GM19035 (cell line): Measurements from ENCODE around the gene ABCA8.

Source experiments
- ATAC-seq: cut with Tn5 transposase; IDR thresholded peaks from one replicate; pipeline ENCODE4 v1.9.1; 2021; ENCODE audit not compliant: unreplicated experiment

ABCA8 gene

GRCh38 chr17:68870161-68870826, 84.9 kb downstream of the ABCA8 start:
- no peak for ATAC-seq

- ATAC-seq = no peak
Measured at GRCh38 chr17:68868708-68869107, 86.5 kb downstream of the ABCA8 start.

GRCh38 chr17:68867759-68868516, 87.3 kb downstream of the ABCA8 start:
- no peak for ATAC-seq

- ATAC-seq = no peak
Measured at GRCh38 chr17:68865584-68865983, 89.6 kb downstream of the ABCA8 start.

- ATAC-seq = no peak
Measured at GRCh38 chr17:68863091-68863652, 92.0 kb downstream of the ABCA8 start.

- ATAC-seq = no peak
Measured at GRCh38 chr17:68861602-68862001, 93.6 kb downstream of the ABCA8 start.

- no peak for ATAC-seq
Measured at GRCh38 chr17:68860941-68861340, 94.3 kb downstream of the ABCA8 start.

GRCh38 chr17:68854452-68854851, 100.7 kb downstream of the ABCA8 start:
- no peak for ATAC-seq

- no peak for ATAC-seq
Measured at GRCh38 chr17:68853439-68853838, 101.8 kb downstream of the ABCA8 start.

GRCh38 chr17:68853036-68853435, 102.2 kb downstream of the ABCA8 start:
- ATAC-seq = no peak

- ATAC-seq = no peak
Measured at GRCh38 chr17:68851890-68852289, 103.3 kb downstream of the ABCA8 start.

GRCh38 chr17:68850749-68851510, 104.3 kb downstream of the ABCA8 start:
- no peak for ATAC-seq

GRCh38 chr17:68849673-68850610, 105.2 kb downstream of the ABCA8 start:
- no peak for ATAC-seq

GRCh38 chr17:68847711-68848110, 107.5 kb downstream of the ABCA8 start:
- ATAC-seq = no peak

- ATAC-seq = no peak
Measured at GRCh38 chr17:68843522-68843921, 111.7 kb downstream of the ABCA8 start.

- ATAC-seq = no peak
Measured at GRCh38 chr17:68840073-68840472, 115.1 kb downstream of the ABCA8 start.

- no peak for ATAC-seq
Measured at GRCh38 chr17:68835071-68835470, 120.1 kb downstream of the ABCA8 start.

- no peak for ATAC-seq
Measured at GRCh38 chr17:68834328-68834836, 120.8 kb downstream of the ABCA8 start.

GRCh38 chr17:68832109-68832802, 122.9 kb downstream of the ABCA8 start:
- ATAC-seq = no peak

- ATAC-seq = no peak
Measured at GRCh38 chr17:68831170-68831569, 124.0 kb downstream of the ABCA8 start.
